ENCODE results near the gene FGF12. TPM values are rescaled to one million over a fixed set of nuclear protein-coding genes. Genes with fewer than 3 reads are reported as not detected.

FGF12 gene
- total RNA-seq, 4 donors from 2014 or later: 0.46 to 1.2 (median 0.72) TPM

- in situ Hi-C loops (cut with MboI; ENCODE audit: low sequenced_read_pairs in 4 of 4): no loop called here
These were observed 424.1 kb downstream of the FGF12 start for GRCh38 chr3:192303235-192303634.

GRCh38 chr3:192302721-192303120 is 424.6 kb downstream of the FGF12 start:
- DNase-seq (no peak), ATAC-seq (no peak)
- no peaks in the 10 kb centered on the region for H3K4me1 ChIP-seq
- no peak overlapping the region for H3K4me3 ChIP-seq
- TF ChIP-seq CTCF (IDR thresholded peaks at IDR 0.05 in 4 of 5, conservative IDR thresholded peaks at IDR 0.05 in 1 of 5) (no peak), POLR2A (IDR thresholded peaks at IDR 0.05) (no peak)
- H3K27me3 ChIP-seq: no peaks in the 10 kb centered on the region
- H3K27ac ChIP-seq: no peak overlapping the region
- H3K9me3 ChIP-seq: no peaks in the 10 kb centered on the region
- in situ Hi-C loops (cut with MboI; ENCODE audit: low sequenced_read_pairs in 4 of 4): no loop called here
- H3K36me3 ChIP-seq: no peaks in the 10 kb centered on the region
- intact Hi-C loops (cut with DNase I; ENCODE audit: low total_unique reads): no loop called here

More at GRCh38 chr3:192303235-192303634, 424.1 kb downstream of the FGF12 start:
- Histone ChIP-seq H3K9me3 (no peaks in the 10 kb centered on the region), H3K4me3 (no peak overlapping the region), H3K27ac (no peak overlapping the region), H3K4me1 (no peaks in the 10 kb centered on the region), H3K27me3 (no peaks in the 10 kb centered on the region), H3K36me3 (no peaks in the 10 kb centered on the region)
- intact Hi-C loops (cut with DNase I; ENCODE audit: low total_unique reads): no loop called here
- no peak for TF ChIP-seq POLR2A (IDR thresholded peaks at IDR 0.05)
- no peak for TF ChIP-seq CTCF (IDR thresholded peaks at IDR 0.05 in 4 of 5, conservative IDR thresholded peaks at IDR 0.05 in 1 of 5)
- DNase-seq (no peak), ATAC-seq (no peak)

GRCh38 chr3:192299921-192300320 is 427.4 kb downstream of the FGF12 start:
- ATAC-seq (no peak), DNase-seq (no peak)
- H3K4me3 ChIP-seq: no peak overlapping the region
- TF ChIP-seq POLR2A (IDR thresholded peaks at IDR 0.05) (no peak), CTCF (IDR thresholded peaks at IDR 0.05 in 4 of 5, conservative IDR thresholded peaks at IDR 0.05 in 1 of 5) (no peak)
- H3K9me3 ChIP-seq: no peaks in the 10 kb centered on the region
- H3K27me3 ChIP-seq: no peaks in the 10 kb centered on the region
- intact Hi-C loops (cut with DNase I; ENCODE audit: low total_unique reads): no loop called here
- H3K27ac ChIP-seq: no peak overlapping the region
- in situ Hi-C loops (cut with MboI; ENCODE audit: low sequenced_read_pairs in 4 of 4): loop anchor here in 1 of 4 donors (25.0 kb wide), 1 partner anchor 87 kb away; no protein-coding TSS in a partner anchor
- no peaks in the 10 kb centered on the region for H3K36me3 ChIP-seq
- no peaks in the 10 kb centered on the region for H3K4me1 ChIP-seq

- in situ Hi-C loops (cut with MboI; ENCODE audit: low sequenced_read_pairs in 4 of 4): loop anchor here in 1 of 4 donors (25.0 kb wide), 1 partner anchor 90 kb away; no protein-coding TSS in a partner anchor
- DNase-seq: no peak
- Histone ChIP-seq H3K4me1 (no peaks in the 10 kb centered on the region), H3K36me3 (no peaks in the 10 kb centered on the region), H3K27ac (no peak overlapping the region), H3K27me3 (no peaks in the 10 kb centered on the region), H3K9me3 (no peaks in the 10 kb centered on the region), H3K4me3 (no peak overlapping the region)
- no peak for ATAC-seq
- TF ChIP-seq CTCF (IDR thresholded peaks at IDR 0.05 in 4 of 5, conservative IDR thresholded peaks at IDR 0.05 in 1 of 5) (no peak), POLR2A (IDR thresholded peaks at IDR 0.05) (no peak)
- intact Hi-C loops (cut with DNase I; ENCODE audit: low total_unique reads): no loop called here
These were observed 430.5 kb downstream of the FGF12 start for GRCh38 chr3:192296845-192297244.
